ENCODE measurements around the gene YAP1.
"Not testable (repeated sequence)": the region's sequence is repeated elsewhere in the genome, so short reads cannot be mapped to it uniquely, and the experiment has no call there.

The YAP1 gene

GRCh38 chr11:102196816-102197215, 86.6 kb downstream of the YAP1 start:
- DNase-seq (ENCODE audit: low read depth in 2 of 2, low spot score in 1 of 2) = no peak

DNA sequence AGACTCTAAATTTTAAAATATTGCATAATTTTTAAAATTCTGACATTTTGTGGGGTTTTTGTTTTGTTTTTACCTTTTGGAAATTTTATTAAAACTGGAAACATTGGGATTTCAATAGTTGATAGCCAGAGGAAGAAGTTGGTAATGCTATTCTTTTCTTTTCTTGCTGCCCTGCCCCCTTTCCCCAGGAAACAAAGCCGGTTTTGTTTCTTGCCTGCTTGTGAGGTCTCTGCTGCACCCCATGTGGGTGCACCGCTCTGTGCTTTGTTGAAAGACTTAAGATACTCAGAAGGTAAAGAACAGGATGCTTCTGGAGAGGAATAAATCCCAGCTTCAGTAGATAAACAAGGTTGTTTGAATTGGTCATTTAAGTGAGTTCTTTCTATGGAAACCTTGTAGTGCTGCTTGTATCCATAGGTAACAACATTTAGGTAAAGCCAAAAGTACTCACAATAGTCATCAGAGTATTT, 87.5 kb downstream of the YAP1 start:
- DNase-seq (ENCODE audit: low read depth in 2 of 2, low spot score in 1 of 2) = no peak

GRCh38 chr11:102199673-102200072, 89.4 kb downstream of the YAP1 start:
- no peak for DNase-seq (ENCODE audit: low read depth in 2 of 2, low spot score in 1 of 2)

DNA sequence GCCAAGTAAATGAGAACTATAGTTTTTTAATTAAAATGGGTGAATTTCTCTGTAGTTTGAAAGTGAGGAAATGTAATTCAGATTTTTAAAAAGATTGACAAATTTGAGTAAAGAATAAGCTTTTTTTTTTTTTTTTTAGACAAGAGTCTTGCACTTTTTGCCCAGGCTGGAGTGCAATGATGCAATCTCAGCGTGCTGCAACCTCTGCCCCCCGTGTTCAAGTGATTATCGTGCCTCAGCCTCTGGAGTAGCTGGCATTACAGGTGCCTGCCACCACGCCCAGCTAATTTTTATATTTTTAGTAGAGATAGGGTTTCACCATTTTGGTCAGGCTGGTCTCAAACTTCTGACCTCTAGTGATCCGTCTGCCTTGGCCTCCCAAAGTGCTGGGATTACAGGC, 90.1 kb downstream of the YAP1 start:
- not testable (repeated sequence) for DNase-seq (ENCODE audit: low read depth in 2 of 2, low spot score in 1 of 2)

DNA sequence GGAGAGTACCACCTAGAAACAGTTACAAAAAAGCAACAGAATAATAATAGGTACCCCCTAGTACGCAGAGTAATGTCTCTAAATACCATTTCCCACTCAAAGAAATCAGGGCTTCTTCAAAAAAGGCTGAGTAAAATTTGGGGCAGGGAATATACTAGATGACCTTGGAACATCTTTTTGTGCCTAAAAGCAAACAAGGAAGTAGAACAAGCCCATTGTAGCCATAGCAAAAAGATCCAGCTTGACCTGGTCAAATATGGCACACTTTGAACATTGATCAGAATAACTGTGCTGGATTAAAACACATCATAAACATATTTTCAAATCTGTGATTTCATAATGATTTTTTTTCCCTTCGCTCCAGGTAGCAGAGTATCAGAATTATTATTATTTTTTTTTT, 91.5 kb downstream of the YAP1 start:
- no peak for DNase-seq (ENCODE audit: low read depth in 2 of 2, low spot score in 1 of 2)

- no peak for DNase-seq (ENCODE audit: low read depth in 2 of 2, low spot score in 1 of 2)
Measured at GRCh38 chr11:102202972-102203371, 92.7 kb downstream of the YAP1 start.

GRCh38 chr11:102204174-102204573, 93.9 kb downstream of the YAP1 start:
- DNase-seq (ENCODE audit: low read depth in 2 of 2, low spot score in 1 of 2) = no peak

GRCh38 chr11:102205805-102206204, 95.6 kb downstream of the YAP1 start:
- no peak for DNase-seq (ENCODE audit: low read depth in 2 of 2, low spot score in 1 of 2)

- DNase-seq (ENCODE audit: low read depth in 2 of 2, low spot score in 1 of 2) = no peak
Measured at GRCh38 chr11:102208835-102209234, 98.6 kb downstream of the YAP1 start.

GRCh38 chr11:102214623-102215022, 104.4 kb downstream of the YAP1 start:
- no peak for DNase-seq (ENCODE audit: low read depth in 2 of 2, low spot score in 1 of 2)

DNA sequence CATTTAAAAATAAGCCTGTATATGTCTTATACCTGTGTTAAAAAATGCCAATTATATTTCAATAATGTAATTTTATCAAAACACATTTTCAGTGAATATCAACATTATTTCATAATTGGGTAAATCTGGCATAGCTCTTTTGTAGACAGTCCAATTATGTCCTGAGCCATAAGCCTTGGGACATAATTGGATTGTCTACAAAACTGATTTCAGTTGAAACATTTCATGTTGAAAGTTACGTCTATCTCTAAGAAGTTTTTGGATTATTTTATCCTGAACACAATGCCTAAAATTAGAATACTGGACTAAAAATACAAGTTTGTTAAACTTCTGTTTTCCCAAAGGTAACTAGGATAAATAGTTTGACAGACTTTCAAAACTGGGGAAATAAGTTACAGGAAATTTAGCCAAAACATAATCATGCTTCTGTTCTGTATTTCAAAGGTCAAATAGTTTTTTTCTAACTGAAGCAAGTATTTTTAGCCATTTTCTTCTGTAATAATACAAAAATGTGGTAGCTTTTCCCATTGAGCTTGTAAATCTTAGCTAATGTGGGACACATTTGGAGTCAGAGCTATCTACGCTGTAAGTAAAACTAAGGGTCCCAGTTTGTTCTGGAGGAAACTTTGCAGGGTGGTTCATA, 106.3 kb downstream of the YAP1 start:
- no peak for DNase-seq (ENCODE audit: low read depth in 2 of 2, low spot score in 1 of 2)

DNA sequence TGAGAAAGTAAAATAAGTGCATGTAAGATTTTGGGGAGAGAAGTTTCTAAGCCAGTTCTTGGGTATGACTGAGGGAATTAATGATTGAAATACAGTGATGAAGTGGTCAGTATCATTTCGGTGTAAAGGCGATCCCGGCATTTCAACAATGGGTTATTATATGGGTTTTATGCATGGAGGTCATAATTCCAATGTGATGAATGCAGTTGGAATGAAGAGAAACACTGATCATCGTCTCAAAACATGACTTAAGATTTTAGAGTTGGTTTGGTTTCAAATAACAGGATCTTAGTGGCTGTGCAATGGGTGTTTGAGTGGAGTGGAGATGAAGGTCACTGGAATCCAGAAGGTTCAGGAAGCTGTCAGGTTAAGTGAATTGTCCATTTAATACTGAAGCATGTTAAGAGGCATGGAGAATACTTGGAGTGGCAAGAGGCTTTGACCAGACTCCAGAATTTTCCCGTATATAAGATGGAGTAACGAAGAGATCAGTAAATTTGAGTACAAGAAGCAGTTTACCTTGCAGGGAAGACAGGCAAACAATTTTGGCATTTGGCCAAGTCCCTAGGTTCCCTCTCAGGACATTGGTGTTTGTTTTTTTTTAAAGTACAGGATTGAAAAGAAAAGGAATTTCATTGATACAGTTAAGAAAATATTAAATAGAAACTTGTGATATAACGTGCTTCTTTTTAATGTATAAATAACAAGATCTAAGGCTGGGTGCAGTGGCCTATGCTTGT, 110.7 kb downstream of the YAP1 start:
- no peak for DNase-seq (ENCODE audit: low read depth in 2 of 2, low spot score in 1 of 2)

- no peak for DNase-seq (ENCODE audit: low read depth in 2 of 2, low spot score in 1 of 2)
Measured at GRCh38 chr11:102223859-102224258, 113.6 kb downstream of the YAP1 start.

DNA sequence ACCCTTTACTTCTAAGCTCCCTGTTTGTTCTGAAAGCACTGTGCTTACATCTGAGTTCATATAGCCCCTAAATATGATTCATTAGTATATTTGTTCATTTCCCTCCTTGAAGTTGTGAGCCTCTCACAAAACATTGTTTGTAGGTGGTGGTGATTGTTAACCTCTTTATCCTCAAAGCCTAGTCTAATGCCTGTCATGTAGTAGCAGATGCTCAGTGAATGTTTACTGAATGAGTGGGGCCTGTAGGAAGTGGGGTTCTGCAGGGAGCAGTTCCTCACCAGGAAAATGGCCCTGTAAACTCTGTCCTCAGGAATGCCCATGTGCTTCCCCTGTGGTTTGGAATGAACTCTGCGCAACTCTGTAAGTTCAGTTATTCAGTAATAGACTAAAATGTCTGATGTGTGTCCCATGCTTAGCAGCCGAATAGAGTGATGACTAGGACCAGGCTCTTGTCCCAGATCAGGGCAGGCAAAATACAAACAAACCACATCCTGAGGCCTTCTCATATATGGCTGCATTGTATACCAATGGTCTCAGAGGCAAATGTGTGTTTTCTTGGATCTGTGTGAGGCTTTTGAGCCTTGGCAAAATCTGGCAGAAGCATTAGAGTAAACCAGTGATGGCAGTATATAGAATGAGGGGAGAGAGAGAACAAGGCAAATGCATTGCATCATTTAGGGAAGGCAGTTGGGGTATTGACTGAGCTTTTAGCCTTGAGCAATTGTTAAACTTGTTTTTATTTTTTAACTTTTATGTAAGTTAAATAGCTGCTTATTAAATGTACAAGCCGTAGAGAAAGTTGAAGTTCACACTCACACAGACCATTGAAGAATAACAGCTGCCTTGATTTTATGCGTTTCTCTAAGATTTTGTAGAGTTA, 115.7 kb downstream of the YAP1 start:
- DNase-seq (ENCODE audit: low read depth in 2 of 2, low spot score in 1 of 2) = no peak

DNA sequence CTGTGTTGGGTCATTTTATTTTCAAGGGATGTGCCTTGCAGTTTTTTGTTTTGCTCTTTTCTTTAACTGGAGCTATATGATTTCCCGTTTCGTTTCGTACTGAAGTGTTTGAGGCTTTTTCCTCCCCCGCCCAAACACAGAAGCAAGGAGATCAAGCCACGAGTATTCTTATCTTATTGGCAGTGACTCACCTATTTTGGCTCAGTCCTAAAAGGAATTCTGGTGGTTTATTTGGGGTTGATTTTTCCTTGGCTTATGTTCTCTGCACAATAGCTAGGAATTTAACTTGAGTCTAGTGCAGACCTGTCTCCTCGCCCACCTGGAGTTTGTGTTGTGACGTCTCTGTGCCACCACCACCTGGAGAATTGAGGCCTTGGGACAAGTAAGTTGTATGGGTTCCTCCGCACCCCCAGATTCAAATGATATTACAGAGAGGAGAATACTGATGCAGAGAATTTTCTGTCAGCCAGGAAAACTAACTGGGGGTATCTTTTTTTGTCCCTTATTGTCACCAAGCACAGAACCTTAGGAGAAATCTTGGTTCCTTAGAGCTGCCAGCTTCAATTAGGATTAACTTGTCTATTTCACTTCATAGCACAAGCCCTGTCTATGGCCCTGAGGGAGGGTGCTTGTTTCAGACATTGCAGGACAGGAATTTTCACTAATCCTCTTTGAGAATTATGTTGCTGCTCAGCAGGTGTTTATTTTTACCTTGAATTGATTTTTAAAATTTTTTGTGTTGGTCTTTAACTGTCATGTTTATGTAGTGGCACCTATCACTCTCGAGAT, 116.6 kb downstream of the YAP1 start:
- no peak for DNase-seq (ENCODE audit: low read depth in 2 of 2, low spot score in 1 of 2)

- no peak for DNase-seq (ENCODE audit: low read depth in 2 of 2, low spot score in 1 of 2)
Measured at GRCh38 chr11:102229510-102230123, 119.4 kb downstream of the YAP1 start.

- no peak for DNase-seq (ENCODE audit: low read depth in 2 of 2, low spot score in 1 of 2)
Measured at GRCh38 chr11:102230186-102230585, 119.9 kb downstream of the YAP1 start.

GRCh38 chr11:102230911-102231310, 120.7 kb downstream of the YAP1 start:
- DNase-seq (ENCODE audit: low read depth in 2 of 2, low spot score in 1 of 2) = no peak

DNA sequence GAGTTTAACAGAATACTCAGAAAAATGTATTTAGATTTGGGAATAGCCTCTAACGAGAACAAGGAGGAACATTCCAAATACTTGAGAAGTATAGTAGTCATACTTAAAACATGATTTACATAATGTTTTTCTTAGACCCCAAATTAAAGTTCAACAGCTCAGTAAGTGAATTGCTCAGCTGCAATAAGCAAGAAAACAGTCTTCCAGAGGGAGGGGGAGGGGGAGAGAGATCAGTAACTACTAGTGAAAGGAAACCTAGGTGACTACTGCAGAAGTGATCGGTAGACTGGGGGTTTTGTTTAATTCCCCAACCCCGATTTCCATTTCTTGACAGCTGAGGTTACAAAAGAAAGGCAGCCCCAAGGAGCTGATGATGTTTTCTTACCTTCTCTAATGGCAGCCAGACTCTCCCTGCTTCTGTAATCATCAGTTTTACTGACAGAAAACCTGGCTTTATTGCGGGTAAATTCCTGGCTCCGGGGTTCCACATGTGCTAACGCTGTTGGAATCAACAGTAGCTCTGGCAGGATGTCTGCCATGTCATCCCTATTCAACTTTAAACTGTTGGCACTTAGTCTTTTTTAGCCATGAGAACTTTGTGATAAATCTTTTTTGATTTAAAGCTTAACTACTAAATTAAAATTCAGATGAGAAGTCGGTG, 124.7 kb downstream of the YAP1 start:
- no peak for DNase-seq (ENCODE audit: low read depth in 2 of 2, low spot score in 1 of 2)

DNA sequence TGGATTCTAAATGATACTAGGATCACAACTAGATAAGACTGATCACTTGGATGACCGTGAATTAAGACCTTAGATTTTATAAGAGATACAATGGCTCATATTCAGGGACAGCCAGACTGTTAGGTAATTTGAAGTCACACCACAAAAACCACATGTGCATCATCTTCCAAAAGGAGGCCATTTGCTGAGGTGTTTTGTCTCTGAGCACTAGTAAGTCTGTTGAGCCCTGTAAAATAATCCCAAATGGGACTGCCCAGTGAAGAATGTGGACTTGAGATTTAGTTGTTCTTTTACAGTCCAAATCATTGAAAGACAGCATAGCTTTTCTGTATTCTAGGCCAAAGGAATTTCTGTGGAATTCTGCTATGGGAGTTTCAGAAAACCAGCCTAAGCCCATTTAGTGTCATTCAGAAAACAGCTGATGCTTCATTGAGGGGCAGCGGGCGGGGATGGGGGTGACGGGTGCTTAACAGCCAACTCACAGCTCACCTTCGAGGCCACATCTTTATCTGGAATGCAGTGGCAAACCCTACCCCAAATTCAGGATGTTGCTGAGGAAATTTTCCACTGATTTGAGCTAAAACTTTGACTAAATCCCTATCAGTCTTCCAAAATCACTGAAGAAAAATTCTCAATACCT, 127.0 kb downstream of the YAP1 start:
- no peak for DNase-seq (ENCODE audit: low read depth in 2 of 2, low spot score in 1 of 2)

Data from stimulated activated CD8-positive, alpha-beta memory T cell treated with anti-CD3 and anti-CD28 coated beads, Interleukin-4, amount 100 ng/mL, for 1 hour (primary cell).